Measurements from ENCODE around the gene SMARCD2.

DNA sequence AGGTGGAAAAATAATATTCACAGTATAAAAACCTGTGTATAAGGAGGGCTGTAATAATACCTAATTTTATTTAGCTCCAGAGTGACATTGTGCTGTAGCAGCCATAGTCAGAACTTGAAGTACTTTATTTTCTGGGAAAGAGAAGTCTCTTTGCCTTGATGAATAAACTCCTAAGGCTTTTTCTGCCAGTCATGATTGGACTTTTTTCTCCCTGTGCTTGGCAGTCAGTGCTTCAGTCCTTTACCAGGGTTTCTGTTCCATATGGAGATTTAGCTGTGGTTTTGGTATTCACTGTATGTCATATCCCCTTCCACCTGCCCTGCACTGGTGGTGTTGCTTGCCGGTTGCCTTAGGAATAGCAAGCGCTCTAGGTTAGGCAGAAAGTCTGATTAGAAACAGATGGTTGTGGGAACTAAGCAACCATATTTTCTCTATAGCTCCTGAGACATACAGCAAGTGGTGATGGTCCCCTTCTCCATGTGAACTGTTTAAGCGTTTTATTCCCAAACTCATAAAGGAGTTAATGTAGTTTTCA, 43.8 kb downstream of the SMARCD2 start:
- TF ChIP-seq POLR2A (IDR thresholded peaks at IDR 0.05; ENCODE audit: extremely low read depth, insufficient read length): no peak
- TF ChIP-seq CTCF (IDR thresholded peaks at IDR 0.05; ENCODE audit: low read depth, low read length): no peak
- TF ChIP-seq MYC (IDR thresholded peaks at IDR 0.05; ENCODE audit: low read depth, low read length): no peak

Data from NB4 (cell line).